Measurements from ENCODE around the gene LEKR1.
"Not testable (repeated sequence)": the region's sequence is repeated elsewhere in the genome, so short reads cannot be mapped to it uniquely, and the experiment has no call there.

The LEKR1 gene

GRCh38 chr3:156838035-156838434 is 11.9 kb downstream of the LEKR1 start:
- no peak for DNase-seq

- no peak for DNase-seq
These were observed 14.9 kb downstream of the LEKR1 start for GRCh38 chr3:156840826-156841689.

DNA sequence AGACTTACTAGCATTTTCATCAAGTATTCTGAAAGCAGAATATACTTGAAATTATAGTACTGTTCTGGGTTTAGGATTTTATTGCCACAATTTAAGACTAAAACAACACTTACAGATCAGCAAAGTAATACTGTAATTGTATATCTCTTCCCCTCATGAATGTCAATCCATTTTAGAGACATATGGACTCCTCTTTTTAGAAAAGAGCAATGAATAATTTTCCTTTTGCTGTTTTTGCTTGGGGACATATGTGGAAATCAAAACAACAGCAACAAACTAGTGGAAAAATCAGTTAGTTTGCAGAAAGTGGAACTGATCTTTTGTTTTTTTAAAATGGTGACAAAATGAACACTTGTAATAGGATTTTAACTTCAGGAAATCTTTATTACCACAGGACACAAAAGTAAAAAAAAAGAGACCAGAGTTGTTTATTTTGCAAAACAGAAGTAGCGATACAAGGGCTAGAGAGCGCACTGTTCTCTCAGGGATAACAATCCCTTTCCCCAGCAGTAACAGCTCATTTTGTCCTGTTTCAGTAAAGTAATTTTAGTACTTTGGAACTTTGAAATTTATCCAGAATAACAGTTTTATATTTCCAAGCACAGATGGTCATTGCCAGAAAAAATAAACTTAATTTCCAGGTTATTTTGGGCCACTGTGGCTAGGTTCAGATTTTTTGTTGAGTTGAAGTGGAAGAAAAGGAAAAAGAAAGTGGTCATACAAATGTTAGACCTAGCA is 17.1 kb downstream of the LEKR1 start:
- no peak for DNase-seq

- DNase-seq = no peak
These were observed 21.7 kb downstream of the LEKR1 start for GRCh38 chr3:156847752-156848448.

DNA sequence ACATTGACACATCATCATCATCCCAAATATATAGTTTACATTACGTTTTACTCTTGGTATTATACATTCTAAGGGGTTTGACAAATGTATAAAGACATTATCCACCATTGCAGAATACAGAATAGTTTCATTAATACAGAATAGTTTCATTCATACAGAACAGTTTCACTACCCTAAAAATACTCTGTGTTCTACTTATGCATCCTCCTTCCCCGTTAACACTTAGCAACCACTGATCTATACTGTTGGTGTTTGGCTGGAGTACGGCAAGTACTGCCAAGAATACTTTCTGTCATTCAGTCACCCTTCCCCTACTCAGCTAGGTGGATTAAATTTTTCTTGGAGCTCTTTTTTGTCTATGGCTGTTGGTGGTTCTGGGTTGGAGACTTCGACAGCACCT is 33.4 kb downstream of the LEKR1 start:
- DNase-seq = no peak

GRCh38 chr3:156860873-156861272 is 34.7 kb downstream of the LEKR1 start:
- DNase-seq = no peak

- no peak for DNase-seq
These were observed 36.2 kb downstream of the LEKR1 start for GRCh38 chr3:156862338-156862737.

DNA sequence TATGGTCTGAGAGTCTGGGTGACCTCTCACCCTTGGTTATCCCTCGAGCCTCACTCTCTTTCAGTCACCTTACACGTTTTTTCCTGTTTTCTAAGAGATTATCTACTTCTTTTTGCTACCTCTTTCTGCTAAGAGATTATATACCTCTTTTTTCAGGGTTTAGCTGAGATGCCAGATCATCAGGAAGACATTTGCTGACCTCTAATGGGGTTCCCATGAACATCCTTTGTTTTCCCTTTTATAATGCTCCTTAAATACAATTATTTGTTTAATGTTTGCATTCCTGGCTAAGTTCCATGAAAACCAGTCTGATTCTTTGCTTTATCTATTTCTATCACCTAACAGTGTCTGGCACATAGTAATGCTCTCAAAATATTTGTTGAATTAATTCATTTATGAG is 39.6 kb downstream of the LEKR1 start:
- DNase-seq = no peak

DNA sequence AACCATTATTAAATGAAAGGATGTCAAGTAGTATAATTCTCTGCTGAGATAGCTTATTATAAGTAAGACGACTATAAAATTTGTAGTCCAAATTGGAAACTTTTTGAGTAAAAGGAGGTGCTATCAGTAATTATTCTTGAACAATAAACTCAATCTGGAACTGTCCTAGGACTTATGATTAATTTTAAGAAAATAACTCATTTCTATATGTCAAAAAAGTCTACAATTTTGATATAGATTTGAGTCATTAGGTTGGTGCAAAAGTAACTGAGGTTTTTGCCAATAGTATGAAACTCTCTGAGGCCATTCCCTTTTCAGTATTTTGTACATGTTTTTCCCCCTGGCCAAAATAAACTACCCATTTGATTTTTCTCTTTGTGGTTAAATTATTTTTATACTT is 41.0 kb downstream of the LEKR1 start:
- no peak for DNase-seq

GRCh38 chr3:156867920-156868319 is 41.8 kb downstream of the LEKR1 start:
- no peak for DNase-seq

DNA sequence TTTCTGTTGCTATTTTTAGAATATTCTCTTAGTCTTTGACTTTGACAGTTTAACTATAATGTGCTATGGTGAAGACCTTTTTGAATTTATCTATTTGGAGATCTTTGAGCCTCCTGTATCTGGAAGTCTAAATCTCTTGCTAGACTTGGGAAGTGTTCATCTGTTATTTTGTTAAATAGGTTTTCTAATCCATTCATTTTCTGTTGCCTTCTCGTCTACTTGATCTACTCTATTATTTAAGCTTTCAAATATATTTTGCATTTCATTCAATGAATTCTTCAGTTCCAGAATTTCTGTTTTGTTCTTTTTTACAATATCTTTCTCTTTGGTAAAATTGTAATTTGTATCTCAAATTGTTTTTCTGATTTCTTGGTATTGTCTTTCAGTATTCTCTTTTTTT is 47.8 kb downstream of the LEKR1 start:
- no peak for DNase-seq

- not testable (repeated sequence) for DNase-seq
These were observed 53.3 kb downstream of the LEKR1 start for GRCh38 chr3:156879491-156879890.

- no peak for DNase-seq
These were observed 59.6 kb downstream of the LEKR1 start for GRCh38 chr3:156885761-156886160.

GRCh38 chr3:156888176-156888575 is 62.0 kb downstream of the LEKR1 start:
- no peak for DNase-seq

DNA sequence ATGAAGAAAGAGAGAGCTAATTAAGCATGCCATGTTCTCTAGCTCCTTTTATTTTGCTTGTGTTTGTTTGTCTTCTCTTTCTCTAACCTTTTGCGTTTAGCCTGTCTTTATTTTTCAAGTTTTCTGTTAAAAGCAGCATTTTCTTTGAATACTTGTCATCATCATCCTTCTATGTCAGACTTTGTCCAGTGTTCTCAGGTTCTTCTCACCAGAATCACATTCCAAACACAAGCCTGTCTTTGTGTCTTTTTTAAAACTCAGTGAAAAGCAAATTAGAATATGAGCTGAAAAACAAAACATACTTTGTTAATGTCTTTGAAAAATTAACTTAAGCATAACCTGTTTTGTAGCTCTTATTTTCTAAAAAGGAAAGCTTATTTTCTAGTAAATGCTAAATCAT is 62.4 kb downstream of the LEKR1 start:
- no peak for DNase-seq

- DNase-seq = no peak
These were observed 66.5 kb downstream of the LEKR1 start for GRCh38 chr3:156892701-156893100.

DNA sequence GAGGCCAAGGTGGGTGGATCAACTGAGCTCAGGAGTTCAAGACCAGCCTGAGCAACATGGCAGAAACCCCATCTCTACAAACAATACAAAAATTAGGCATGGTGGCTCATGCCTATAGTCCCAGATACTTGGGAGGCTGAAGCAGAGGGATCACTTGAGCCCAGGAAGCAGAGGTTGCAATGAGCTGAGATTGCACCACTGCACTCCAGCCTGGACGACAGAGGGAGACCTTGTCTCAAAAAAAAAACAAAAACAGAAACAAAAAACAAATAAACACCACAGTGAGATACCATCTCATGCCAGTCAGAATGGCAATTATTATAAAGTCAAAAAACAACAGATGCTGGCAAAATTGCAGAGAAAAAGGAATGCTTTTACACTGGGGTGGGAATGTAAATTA is 69.2 kb downstream of the LEKR1 start:
- DNase-seq = not testable (repeated sequence)

- not testable (repeated sequence) for DNase-seq
These were observed 71.7 kb downstream of the LEKR1 start for GRCh38 chr3:156897851-156898250.

GRCh38 chr3:156898296-156898880 is 72.2 kb downstream of the LEKR1 start:
- DNase-seq = no peak

DNA sequence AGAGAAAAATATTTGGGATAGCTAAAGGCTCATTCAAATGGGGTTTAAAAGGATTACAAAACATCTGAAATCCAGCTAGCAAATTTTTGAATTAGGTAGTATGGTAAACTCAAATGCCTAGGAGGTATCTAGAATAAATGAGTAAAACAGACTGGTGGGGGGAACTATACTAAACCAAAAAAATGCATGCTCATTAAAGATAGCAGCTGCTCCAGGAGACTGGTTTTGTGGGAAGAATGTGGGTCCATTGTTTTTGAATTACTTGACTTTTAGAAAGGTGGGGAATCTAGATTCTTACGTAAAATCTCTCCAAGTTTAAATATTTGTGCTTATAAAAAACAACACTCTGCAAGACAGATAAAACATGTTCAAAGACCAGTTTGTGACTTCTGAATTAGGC is 73.8 kb downstream of the LEKR1 start:
- DNase-seq = no peak

- DNase-seq = no peak
These were observed 76.8 kb downstream of the LEKR1 start for GRCh38 chr3:156902916-156903315.

- DNase-seq = no peak
These were observed 80.1 kb downstream of the LEKR1 start for GRCh38 chr3:156906275-156906674.

DNA sequence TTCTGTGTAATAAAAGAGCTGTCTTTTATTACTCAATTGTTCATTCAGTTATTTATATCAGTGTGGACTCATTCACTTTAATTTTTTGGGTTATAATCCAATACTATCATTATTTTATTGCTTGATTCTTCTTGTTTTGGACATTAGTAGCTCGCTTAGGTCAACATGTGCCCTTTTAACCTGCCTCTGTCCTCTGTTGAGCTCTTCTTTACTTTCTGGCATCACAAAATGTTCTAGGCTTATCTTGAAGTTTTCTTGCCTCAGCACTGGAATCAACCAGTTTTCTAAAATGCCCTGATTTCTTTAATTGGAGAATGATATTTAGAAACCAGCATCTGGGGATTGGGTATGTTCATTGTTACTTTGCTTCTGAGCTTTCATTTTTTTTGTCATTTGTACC is 82.2 kb downstream of the LEKR1 start:
- DNase-seq = no peak

Measured in activated CD4-positive, alpha-beta T cell treated with anti-CD3 and anti-CD28 coated beads, Interleukin-2, amount 50 U/mL, for 4 hours (primary cell).